B cell (primary cell): Measurements from ENCODE around the gene LRRC40. TPM values are rescaled to one million over a fixed set of nuclear protein-coding genes. Genes with fewer than 3 reads are reported as not detected.

Experiments used
- ATAC-seq: fragments of 200-7000 bp; cut with Tn5 transposase; one replicate; pipeline ENCODE4 v1.10.0; 2021; ENCODE audit warnings: low read depth, mild to moderate bottlenecking, moderate number of reproducible peaks, moderate library complexity
- CTCF ChIA-PET: fragments of 350-600 bp; sonication (Branson Sonifier 250); formaldehyde crosslinking; loops from one replicate; lab custom pipeline; 2021; ENCODE audit warnings: antibody characterized with exemption, inconsistent platforms; lab: Charles Lee
- POLR2A ChIA-PET: fragments of 350-600 bp; sonication (Branson Sonifier 250); formaldehyde crosslinking; loops from one replicate; lab custom pipeline; 2021; ENCODE audit warnings: antibody characterized with exemption; lab: Charles Lee
- DNase-seq: peaks from one replicate; pipeline ENCODE4 v3.0.0; 2013
- H2AFZ ChIP-seq: 2 replicates; pipeline ENCODE4 v1.6.1; 2012; ENCODE audit warnings: mild to moderate bottlenecking, low read depth, low read length; ENCODE audit not compliant: insufficient read depth, poor library complexity, severe bottlenecking
- H3K27ac ChIP-seq, 2 donors: 1 replicate in 1 of 2; 2 replicates in 1 of 2; pipeline ENCODE4 v1.5.1; 2012 to 2013; ENCODE audit warnings: low read length in 2 of 2, mild to moderate bottlenecking in 2 of 2, moderate library complexity in 1 of 2
- H3K27me3 ChIP-seq, 4 experiments: fragments of 200-600 bp in 1 of 4; sonication (generic) in 1 of 4; replicated peaks in 1 of 4; 1 replicate in 2 of 4; 2 replicates in 2 of 4; pipeline versions ENCODE4 v1.6.1 to v1.7.0; 2013 to 2016; ENCODE audit warnings: low read length in 3 of 4, mild to moderate bottlenecking in 2 of 4, mixed read lengths in 1 of 4, moderate library complexity in 1 of 4; ENCODE audit not compliant: insufficient read depth in 4 of 4, control insufficient read depth in 3 of 4; ENCODE audit errors: control extremely low read depth in 1 of 4
- H3K36me3 ChIP-seq, 2 experiments: replicated peaks in 1 of 2; 1 replicate in 1 of 2; 2 replicates in 1 of 2; pipeline versions ENCODE4 v1.6.1 to v1.7.1; 2013; ENCODE audit warnings: low read length in 1 of 2; ENCODE audit not compliant: insufficient read depth in 2 of 2, control insufficient read depth in 1 of 2; ENCODE audit errors: control extremely low read depth in 1 of 2, extremely low read depth in 1 of 2
- H3K4me1 ChIP-seq, 2 donors: fragments of 200-600 bp in 1 of 2; sonication (generic) in 1 of 2; 1 replicate in 1 of 2; 2 replicates in 1 of 2; pipeline versions ENCODE4 v1.5.1 to v1.6.1; 2013 to 2017; ENCODE audit warnings: low read length in 2 of 2; ENCODE audit not compliant: control insufficient read depth in 2 of 2, insufficient read depth in 2 of 2
- H3K4me2 ChIP-seq: replicated peaks from 2 replicates; pipeline ENCODE3; 2012; ENCODE audit warnings: mild to moderate bottlenecking, low read depth, low read length; ENCODE audit not compliant: poor library complexity, severe bottlenecking
- H3K4me3 ChIP-seq, 5 experiments: fragments of 200-600 bp in 1 of 5; sonication (generic) in 1 of 5; 1 replicate in 3 of 5; 2 replicates in 2 of 5; pipeline versions ENCODE4 v1.5.1 to v1.7.0; 2011 to 2016; ENCODE audit warnings: low read length in 4 of 5, mild to moderate bottlenecking in 4 of 5, low read depth in 2 of 5, control low read depth in 1 of 5, moderate library complexity in 1 of 5; ENCODE audit not compliant: insufficient read depth in 1 of 5; ENCODE audit errors: control extremely low read depth in 1 of 5, extremely low read depth in 1 of 5
- H3K79me2 ChIP-seq: fragments of 200-600 bp; sonication (generic); one replicate; pipeline ENCODE4 v1.6.0; 2016; ENCODE audit warnings: low read length; ENCODE audit not compliant: control insufficient read depth, insufficient read depth
- H3K9ac ChIP-seq: fragments of 200-600 bp; sonication (generic); 2 replicates; pipeline ENCODE4 v1.6.1; 2017; ENCODE audit warnings: mild to moderate bottlenecking, low read length, moderate library complexity
- H3K9me3 ChIP-seq, 3 donors: one replicate each; pipeline versions ENCODE4 v1.6.1 to v1.7.1; 2013; ENCODE audit warnings: low read length in 2 of 3; ENCODE audit not compliant: control insufficient read depth in 2 of 3, insufficient read depth in 1 of 3; ENCODE audit errors: control extremely low read depth in 1 of 3
- H4K20me1 ChIP-seq: 2 replicates; pipeline ENCODE4 v1.6.0; 2012; ENCODE audit warnings: mild to moderate bottlenecking, low read length; ENCODE audit not compliant: insufficient read depth, control insufficient read depth, poor library complexity, severe bottlenecking
- H3K27ac Mint-ChIP-seq: one replicate; pipeline ENCODE4 v1.8.0; 2021; ENCODE audit warnings: mixed read lengths
- H3K27me3 Mint-ChIP-seq: one replicate; pipeline ENCODE4 v1.8.0; 2021; ENCODE audit warnings: mixed read lengths
- H3K4me1 Mint-ChIP-seq: one replicate; pipeline ENCODE4 v1.8.0; 2021; ENCODE audit warnings: mixed read lengths
- H3K4me3 Mint-ChIP-seq: one replicate; pipeline ENCODE4 v1.8.0; 2021; ENCODE audit warnings: mixed read lengths
- H3K9me3 Mint-ChIP-seq: one replicate; pipeline ENCODE4 v1.8.0; 2022; ENCODE audit warnings: mixed read lengths; ENCODE audit not compliant: insufficient read depth
- EZH2 ChIP-seq: IDR thresholded peaks from 2 replicates; pipeline ENCODE4 v1.6.1; 2012; ENCODE audit warnings: borderline replicate concordance, low read depth, mild to moderate bottlenecking, moderate library complexity, low read length; ENCODE audit not compliant: insufficient read depth, poor library complexity, severe bottlenecking
- WGBS: methylation state at CpG from one replicate; pipeline ENCODE4 v1.1.5; 2013; ENCODE audit warnings: missing lambda C conversion rate; ENCODE audit not compliant: insufficient coverage; 5-methylcytosine and 5-hydroxymethylcytosine counted together
- intact Hi-C: fragments of 100-400 bp; cut with micrococcal nuclease; formaldehyde crosslinking; loops from one replicate; pipeline ENCODE4 v1.10.0; 2022
- polyA plus RNA-seq: library from polyadenylated mRNA; depleted of rRNA; stranded (reverse); fragments of >200 nt; gene quantifications from 2 replicates; pipeline ENCODE4 v1.2.3, GENCODE V29; 2012
- total RNA-seq, 2 donors: library from RNA; stranded (reverse); fragments of 120-200 nt in 1 of 2; gene quantifications; 1 replicate in 1 of 2; 2 replicates in 1 of 2; pipeline versions ENCODE4 v1.2.3 to v1.2.4, GENCODE V29; 2013 to 2022
- TF ChIP-seq, protein P1 (sequence below): fragments of 200-600 bp; IDR thresholded peaks from one replicate; pipeline ENCODE4 v1.8.0; 2022; ENCODE audit warnings: antibody characterized with exemption, mild to moderate bottlenecking

Gene LRRC40
- total and polyA plus RNA-seq, 2 donors (not counting 1 experiment from before 2014, with no cell fraction given) = 4.4 to 14.5 TPM

GRCh38 chr1:70222716-70223235, 17.4 kb upstream of the LRRC40 start:
- ChIA-PET POLR2A (interaction anchor here (0.6 kb wide), 1 partner anchor 23 kb away, joined by 3 read pairs; no protein-coding TSS in a partner anchor), CTCF (interaction anchor here (1.0 kb wide), 1 partner anchor 17 kb away, joined by 3 read pairs; no protein-coding TSS in a partner anchor)
- peaks cover 11 to 27% of the 10 kb centered on the region in 2 donors for H3K4me1 ChIP-seq
- peak overlapping the region; percentile 86 for H3K9ac ChIP-seq
- Mint-ChIP-seq H3K4me1 (peaks cover 59% of the 10 kb centered on the region), H3K9me3 (no peaks in the 10 kb centered on the region), H3K27me3 (no peaks in the 10 kb centered on the region), H3K27ac (no peak overlapping the region), H3K4me3 (peak overlapping the region; percentile 32)
- no CpG with 5 or more reads among the region's 3 CpGs for WGBS
- no peaks in the 10 kb centered on the region for H3K27me3 ChIP-seq
- TF ChIP-seq, protein P1, sequence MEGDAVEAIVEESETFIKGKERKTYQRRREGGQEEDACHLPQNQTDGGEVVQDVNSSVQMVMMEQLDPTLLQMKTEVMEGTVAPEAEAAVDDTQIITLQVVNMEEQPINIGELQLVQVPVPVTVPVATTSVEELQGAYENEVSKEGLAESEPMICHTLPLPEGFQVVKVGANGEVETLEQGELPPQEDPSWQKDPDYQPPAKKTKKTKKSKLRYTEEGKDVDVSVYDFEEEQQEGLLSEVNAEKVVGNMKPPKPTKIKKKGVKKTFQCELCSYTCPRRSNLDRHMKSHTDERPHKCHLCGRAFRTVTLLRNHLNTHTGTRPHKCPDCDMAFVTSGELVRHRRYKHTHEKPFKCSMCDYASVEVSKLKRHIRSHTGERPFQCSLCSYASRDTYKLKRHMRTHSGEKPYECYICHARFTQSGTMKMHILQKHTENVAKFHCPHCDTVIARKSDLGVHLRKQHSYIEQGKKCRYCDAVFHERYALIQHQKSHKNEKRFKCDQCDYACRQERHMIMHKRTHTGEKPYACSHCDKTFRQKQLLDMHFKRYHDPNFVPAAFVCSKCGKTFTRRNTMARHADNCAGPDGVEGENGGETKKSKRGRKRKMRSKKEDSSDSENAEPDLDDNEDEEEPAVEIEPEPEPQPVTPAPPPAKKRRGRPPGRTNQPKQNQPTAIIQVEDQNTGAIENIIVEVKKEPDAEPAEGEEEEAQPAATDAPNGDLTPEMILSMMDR = no peak
- no peak for TF ChIP-seq EZH2
- peak overlapping the region; percentile 67 for H3K4me2 ChIP-seq
- peaks cover 3 to 26% of the 10 kb centered on the region in 2 experiments for H3K36me3 ChIP-seq
- ATAC-seq (no peak), DNase-seq (no peak)
- H3K27ac ChIP-seq = peak overlapping the region; percentile 94
- intact Hi-C loops = no loop called here
- H3K79me2 ChIP-seq = peaks cover 85% of the 10 kb centered on the region
- H3K9me3 ChIP-seq = no peaks in the 10 kb centered on the region
- no peak overlapping the region for H2AFZ ChIP-seq
- H4K20me1 ChIP-seq = peaks cover 19% of the 10 kb centered on the region
- peak overlapping the region in 1 of 5 experiments; percentile 69 for H3K4me3 ChIP-seq
